ENCODE data around the gene ZFP36. TPM values are rescaled to one million over a fixed set of nuclear protein-coding genes. Genes with fewer than 3 reads are reported as not detected.

Gene ZFP36
- total RNA-seq, 4 donors from 2014 or later, result 280 to 924 (median 309) TPM

- Histone ChIP-seq H3K4me3 (no peak overlapping the region), H3K4me1 (peaks cover 8 to 20% (median 13%) of the 10 kb centered on the region in 4 donors), H3K9me3 (no peaks in the 10 kb centered on the region), H3K27ac (no peak overlapping the region), H3K27me3 (no peaks in the 10 kb centered on the region), H3K36me3 (peaks cover 0 to 13% (median 2%) of the 10 kb centered on the region in 4 donors)
- in situ Hi-C loops (cut with MboI; ENCODE audit: low pct_ligation_motif_present in 1 of 4, low pct_unique_long_range_greater_than_20kb in 1 of 4, low sequenced_read_pairs in 3 of 4) (no loop called here), intact Hi-C loops (cut with DNase I; ENCODE audit: low total_unique reads) (no loop called here)
- DNase-seq, result no peak
- 96% methylated on average over 5 of the region's 5 CpGs; no CpG with 5 or more reads in 1 of the 2 donors for WGBS, 2 donors (ENCODE audit: low coverage in 1 of 2)
- TF ChIP-seq CTCF (IDR thresholded peaks at IDR 0.05) (no peak), EP300 (IDR thresholded peaks at IDR 0.05; ENCODE audit: low read depth) (no peak), POLR2AphosphoS5 (IDR thresholded peaks at IDR 0.05) (no peak), POLR2A (IDR thresholded peaks at IDR 0.05) (no peak)
Observed at GRCh38 chr19:39370735-39371134, 35.9 kb upstream of the ZFP36 start.

- in situ Hi-C loops (cut with MboI; ENCODE audit: low pct_ligation_motif_present in 1 of 4, low pct_unique_long_range_greater_than_20kb in 1 of 4, low sequenced_read_pairs in 3 of 4) (no loop called here), intact Hi-C loops (cut with DNase I; ENCODE audit: low total_unique reads) (no loop called here)
- peaks cover 0 to 25% (median 9%) of the 10 kb centered on the region in 4 donors for H3K36me3 ChIP-seq
- TF ChIP-seq POLR2AphosphoS5 (IDR thresholded peaks at IDR 0.05), result peak; percentile 26 to 42 (median 33)
- no peak for TF ChIP-seq EP300 (IDR thresholded peaks at IDR 0.05; ENCODE audit: low read depth)
- 39 to 61% methylated on average over 4 to 8 of the region's 8 CpGs for WGBS, 2 donors (ENCODE audit: low coverage in 1 of 2)
- peak; percentile 57 for DNase-seq
- peaks cover 8 to 20% (median 13%) of the 10 kb centered on the region in 4 donors for H3K4me1 ChIP-seq
- no peaks in the 10 kb centered on the region for H3K27me3 ChIP-seq
- H3K27ac ChIP-seq, result peak overlapping the region; percentile 80 to 95 (median 84)
- H3K9me3 ChIP-seq, result no peaks in the 10 kb centered on the region
- no peak overlapping the region for H3K4me3 ChIP-seq
Observed at GRCh38 chr19:39372047-39372802, 34.4 kb upstream of the ZFP36 start.

- TF ChIP-seq POLR2A (IDR thresholded peaks at IDR 0.05) (no peak), CTCF (IDR thresholded peaks at IDR 0.05) (no peak), EP300 (IDR thresholded peaks at IDR 0.05; ENCODE audit: low read depth) (no peak), POLR2AphosphoS5 (IDR thresholded peaks at IDR 0.05) (no peak)
- Histone ChIP-seq H3K27me3 (no peaks in the 10 kb centered on the region), H3K36me3 (peaks cover 0 to 32% (median 12%) of the 10 kb centered on the region in 4 donors), H3K9me3 (no peaks in the 10 kb centered on the region), H3K4me3 (no peak overlapping the region), H3K27ac (peak overlapping the region; percentile 80 to 95 (median 84)), H3K4me1 (peaks cover 8 to 20% (median 13%) of the 10 kb centered on the region in 4 donors)
- 73% methylated on average over 2 of the region's 2 CpGs; no CpG with 5 or more reads in 1 of the 2 donors for WGBS, 2 donors (ENCODE audit: low coverage in 1 of 2)
- intact Hi-C loops (cut with DNase I; ENCODE audit: low total_unique reads), result no loop called here
- no peak for DNase-seq
- in situ Hi-C loops (cut with MboI; ENCODE audit: low pct_ligation_motif_present in 1 of 4, low pct_unique_long_range_greater_than_20kb in 1 of 4, low sequenced_read_pairs in 3 of 4), result no loop called here
Observed at GRCh38 chr19:39372941-39373340, 33.7 kb upstream of the ZFP36 start.

- intact Hi-C loops (cut with DNase I; ENCODE audit: low total_unique reads) (no loop called here), in situ Hi-C loops (cut with MboI; ENCODE audit: low pct_ligation_motif_present in 1 of 4, low pct_unique_long_range_greater_than_20kb in 1 of 4, low sequenced_read_pairs in 3 of 4) (no loop called here)
- Histone ChIP-seq H3K9me3 (no peaks in the 10 kb centered on the region), H3K27ac (no peak overlapping the region), H3K4me1 (peaks cover 8 to 20% (median 13%) of the 10 kb centered on the region in 4 donors), H3K4me3 (no peak overlapping the region), H3K36me3 (peaks cover 0 to 53% (median 23%) of the 10 kb centered on the region in 4 donors), H3K27me3 (no peaks in the 10 kb centered on the region)
- TF ChIP-seq POLR2AphosphoS5 (IDR thresholded peaks at IDR 0.05), result no peak
- no peak for TF ChIP-seq CTCF (IDR thresholded peaks at IDR 0.05)
- no peak for DNase-seq
Observed at GRCh38 chr19:39375929-39376328, 30.7 kb upstream of the ZFP36 start.
